Neural cell (in vitro differentiated cells): ENCODE results near the gene RAB11FIP3. TPM values are rescaled to one million over a fixed set of nuclear protein-coding genes. Genes with fewer than 3 reads are reported as not detected.

Experiments used
- H2AFZ ChIP-seq: fragments of 200-600, 300-800 bp; sonication (generic), shearing (Covaris generic); 2 replicates; pipeline ENCODE4 v1.6.0; 2014; ENCODE audit warnings: low read depth, mild to moderate bottlenecking, antibody characterized with exemption, low read length, moderate library complexity
- H3F3A ChIP-seq: fragments of 200-600 bp; shearing (Covaris generic); 2 replicates; pipeline ENCODE4 v1.6.1; 2016; ENCODE audit warnings: mild to moderate bottlenecking, moderate library complexity, mixed read lengths, antibody characterized with exemption, low read length; ENCODE audit not compliant: insufficient read depth, poor library complexity, severe bottlenecking
- H3K27ac ChIP-seq: fragments of 200-600, 300-800 bp; sonication (generic), shearing (Covaris generic); 2 replicates; pipeline ENCODE4 v1.5.1; 2014; ENCODE audit warnings: mild to moderate bottlenecking, low read length, moderate library complexity
- H3K27me3 ChIP-seq: fragments of 300-800, 200-600 bp; sonication (generic), shearing (Covaris generic); 2 replicates; pipeline ENCODE4 v1.6.0; 2014; ENCODE audit warnings: mild to moderate bottlenecking, low read depth, low read length, moderate library complexity; ENCODE audit not compliant: insufficient read depth
- H3K36me3 ChIP-seq: fragments of 300-800, 200-600 bp; sonication (generic), shearing (Covaris generic); 2 replicates; pipeline ENCODE4 v1.5.1; 2014; ENCODE audit warnings: mild to moderate bottlenecking, antibody characterized with exemption, low read length, moderate library complexity; ENCODE audit not compliant: insufficient read depth
- H3K4me2 ChIP-seq: fragments of 300-800, 200-600 bp; sonication (generic), shearing (Covaris generic); 2 replicates; pipeline ENCODE4 v1.6.0; 2014; ENCODE audit warnings: mild to moderate bottlenecking, low read length
- H3K4me3 ChIP-seq: fragments of 300-800, 200-600 bp; sonication (generic), shearing (Covaris generic); 2 replicates; pipeline ENCODE4 v1.5.1; 2014; ENCODE audit warnings: mild to moderate bottlenecking, low read length, moderate library complexity
- H3K79me2 ChIP-seq: fragments of 200-600 bp; shearing (Covaris generic); replicated peaks from 2 replicates; pipeline ENCODE4 v1.6.0; 2014; ENCODE audit warnings: mild to moderate bottlenecking, low read length, moderate library complexity; ENCODE audit not compliant: insufficient read depth
- H3K9ac ChIP-seq: fragments of 300-800, 200-600 bp; sonication (generic), shearing (Covaris generic); 2 replicates; pipeline ENCODE4 v1.6.1; 2016; ENCODE audit warnings: mild to moderate bottlenecking, low read length, mixed read lengths
- H3K9me2 ChIP-seq: fragments of 200-600 bp; shearing (Covaris generic); 2 replicates; pipeline ENCODE4 v1.6.1; 2016; ENCODE audit warnings: mild to moderate bottlenecking, low read length, mixed read lengths; ENCODE audit not compliant: insufficient read depth
- H3K9me3 ChIP-seq: fragments of 200-600, 300-800 bp; sonication (generic), shearing (Covaris generic); 2 replicates; pipeline ENCODE4 v1.6.1; 2016; ENCODE audit warnings: mild to moderate bottlenecking, mixed run types, low read length, moderate library complexity, mixed read lengths
- H4K20me1 ChIP-seq: fragments of 200-600 bp; shearing (Covaris generic); 2 replicates; pipeline ENCODE4 v1.6.1; 2016; ENCODE audit warnings: mild to moderate bottlenecking, mixed run types; ENCODE audit not compliant: insufficient read depth
- EP300 ChIP-seq: fragments of 450-650 bp; conservative IDR thresholded peaks from 2 replicates; pipeline ENCODE4 v1.6.1; 2014; ENCODE audit warnings: antibody characterized with exemption, mild to moderate bottlenecking, moderate library complexity; ENCODE audit not compliant: poor library complexity, severe bottlenecking
- EZH2 ChIP-seq: fragments of 200-600, 300-800 bp; shearing (Covaris generic), sonication (generic); IDR thresholded peaks from 2 replicates; pipeline ENCODE4 v1.6.1; 2014; ENCODE audit warnings: antibody characterized with exemption, low read length, borderline replicate concordance, mild to moderate bottlenecking; ENCODE audit not compliant: insufficient read depth, poor library complexity, severe bottlenecking
- MXI1 ChIP-seq: fragments of 450-650 bp; conservative IDR thresholded peaks from 2 replicates; pipeline ENCODE4 v1.6.1; 2014; ENCODE audit warnings: antibody characterized with exemption, mild to moderate bottlenecking; ENCODE audit not compliant: poor library complexity, severe bottlenecking
- POLR2AphosphoS5 ChIP-seq: IDR thresholded peaks from 2 replicates; pipeline ENCODE4 v1.6.1; 2012
- RAD21 ChIP-seq: fragments of 450-650 bp; conservative IDR thresholded peaks from 2 replicates; pipeline ENCODE4 v1.6.1; 2014; ENCODE audit warnings: antibody characterized with exemption, mild to moderate bottlenecking, moderate library complexity
- SMC3 ChIP-seq: fragments of 450-650 bp; conservative IDR thresholded peaks from 2 replicates; pipeline ENCODE4 v1.6.1; 2014; ENCODE audit warnings: antibody characterized with exemption, mild to moderate bottlenecking, moderate library complexity; ENCODE audit not compliant: poor library complexity
- TAF1 ChIP-seq: IDR thresholded peaks from 2 replicates; pipeline ENCODE4 v1.6.1; 2012; ENCODE audit warnings: low read depth
- polyA plus RNA-seq: library from polyadenylated mRNA; depleted of rRNA; stranded (reverse); fragments of >200 nt; gene quantifications from 2 replicates; pipeline ENCODE4 v1.2.3, GENCODE V29; 2014
- TF ChIP-seq, protein P1 (sequence below): IDR thresholded peaks from 2 replicates; pipeline ENCODE4 v1.6.1; 2012; ENCODE audit warnings: borderline replicate concordance
- TF ChIP-seq, protein P2 (sequence below): fragments of 450-650 bp; IDR thresholded peaks from 2 replicates; pipeline ENCODE4 v1.5.1; 2014; ENCODE audit warnings: antibody characterized with exemption, mild to moderate bottlenecking, moderate library complexity; ENCODE audit not compliant: poor library complexity, severe bottlenecking

Gene RAB11FIP3
- polyA plus RNA-seq, 1 donor from 2014 or later: 55.0 TPM

GRCh38 chr16:546909-547770 lies 121.7 kb downstream of the RAB11FIP3 start:
- Histone ChIP-seq H3K27ac (no peak overlapping the region), H3K27me3 (no peaks in the 10 kb centered on the region), H3F3A (no peaks in the 10 kb centered on the region), H3K4me2 (no peak overlapping the region), H3K9ac (no peak overlapping the region), H3K9me2 (no peaks in the 10 kb centered on the region), H3K4me3 (no peak overlapping the region), H2AFZ (no peak overlapping the region), H3K79me2 (no peaks in the 10 kb centered on the region), H4K20me1 (no peaks in the 10 kb centered on the region), H3K36me3 (no peaks in the 10 kb centered on the region), H3K9me3 (no peaks in the 10 kb centered on the region)
- TF ChIP-seq, protein P1, sequence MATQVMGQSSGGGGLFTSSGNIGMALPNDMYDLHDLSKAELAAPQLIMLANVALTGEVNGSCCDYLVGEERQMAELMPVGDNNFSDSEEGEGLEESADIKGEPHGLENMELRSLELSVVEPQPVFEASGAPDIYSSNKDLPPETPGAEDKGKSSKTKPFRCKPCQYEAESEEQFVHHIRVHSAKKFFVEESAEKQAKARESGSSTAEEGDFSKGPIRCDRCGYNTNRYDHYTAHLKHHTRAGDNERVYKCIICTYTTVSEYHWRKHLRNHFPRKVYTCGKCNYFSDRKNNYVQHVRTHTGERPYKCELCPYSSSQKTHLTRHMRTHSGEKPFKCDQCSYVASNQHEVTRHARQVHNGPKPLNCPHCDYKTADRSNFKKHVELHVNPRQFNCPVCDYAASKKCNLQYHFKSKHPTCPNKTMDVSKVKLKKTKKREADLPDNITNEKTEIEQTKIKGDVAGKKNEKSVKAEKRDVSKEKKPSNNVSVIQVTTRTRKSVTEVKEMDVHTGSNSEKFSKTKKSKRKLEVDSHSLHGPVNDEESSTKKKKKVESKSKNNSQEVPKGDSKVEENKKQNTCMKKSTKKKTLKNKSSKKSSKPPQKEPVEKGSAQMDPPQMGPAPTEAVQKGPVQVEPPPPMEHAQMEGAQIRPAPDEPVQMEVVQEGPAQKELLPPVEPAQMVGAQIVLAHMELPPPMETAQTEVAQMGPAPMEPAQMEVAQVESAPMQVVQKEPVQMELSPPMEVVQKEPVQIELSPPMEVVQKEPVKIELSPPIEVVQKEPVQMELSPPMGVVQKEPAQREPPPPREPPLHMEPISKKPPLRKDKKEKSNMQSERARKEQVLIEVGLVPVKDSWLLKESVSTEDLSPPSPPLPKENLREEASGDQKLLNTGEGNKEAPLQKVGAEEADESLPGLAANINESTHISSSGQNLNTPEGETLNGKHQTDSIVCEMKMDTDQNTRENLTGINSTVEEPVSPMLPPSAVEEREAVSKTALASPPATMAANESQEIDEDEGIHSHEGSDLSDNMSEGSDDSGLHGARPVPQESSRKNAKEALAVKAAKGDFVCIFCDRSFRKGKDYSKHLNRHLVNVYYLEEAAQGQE: no peak
- no peak for TF ChIP-seq EZH2
- no peak for TF ChIP-seq EP300
- no peak for TF ChIP-seq MXI1
- TF ChIP-seq, protein P2, sequence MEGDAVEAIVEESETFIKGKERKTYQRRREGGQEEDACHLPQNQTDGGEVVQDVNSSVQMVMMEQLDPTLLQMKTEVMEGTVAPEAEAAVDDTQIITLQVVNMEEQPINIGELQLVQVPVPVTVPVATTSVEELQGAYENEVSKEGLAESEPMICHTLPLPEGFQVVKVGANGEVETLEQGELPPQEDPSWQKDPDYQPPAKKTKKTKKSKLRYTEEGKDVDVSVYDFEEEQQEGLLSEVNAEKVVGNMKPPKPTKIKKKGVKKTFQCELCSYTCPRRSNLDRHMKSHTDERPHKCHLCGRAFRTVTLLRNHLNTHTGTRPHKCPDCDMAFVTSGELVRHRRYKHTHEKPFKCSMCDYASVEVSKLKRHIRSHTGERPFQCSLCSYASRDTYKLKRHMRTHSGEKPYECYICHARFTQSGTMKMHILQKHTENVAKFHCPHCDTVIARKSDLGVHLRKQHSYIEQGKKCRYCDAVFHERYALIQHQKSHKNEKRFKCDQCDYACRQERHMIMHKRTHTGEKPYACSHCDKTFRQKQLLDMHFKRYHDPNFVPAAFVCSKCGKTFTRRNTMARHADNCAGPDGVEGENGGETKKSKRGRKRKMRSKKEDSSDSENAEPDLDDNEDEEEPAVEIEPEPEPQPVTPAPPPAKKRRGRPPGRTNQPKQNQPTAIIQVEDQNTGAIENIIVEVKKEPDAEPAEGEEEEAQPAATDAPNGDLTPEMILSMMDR: no peak
- TF ChIP-seq RAD21: no peak
- TF ChIP-seq POLR2AphosphoS5: no peak
- no peak for TF ChIP-seq TAF1
- TF ChIP-seq SMC3: no peak

DNA sequence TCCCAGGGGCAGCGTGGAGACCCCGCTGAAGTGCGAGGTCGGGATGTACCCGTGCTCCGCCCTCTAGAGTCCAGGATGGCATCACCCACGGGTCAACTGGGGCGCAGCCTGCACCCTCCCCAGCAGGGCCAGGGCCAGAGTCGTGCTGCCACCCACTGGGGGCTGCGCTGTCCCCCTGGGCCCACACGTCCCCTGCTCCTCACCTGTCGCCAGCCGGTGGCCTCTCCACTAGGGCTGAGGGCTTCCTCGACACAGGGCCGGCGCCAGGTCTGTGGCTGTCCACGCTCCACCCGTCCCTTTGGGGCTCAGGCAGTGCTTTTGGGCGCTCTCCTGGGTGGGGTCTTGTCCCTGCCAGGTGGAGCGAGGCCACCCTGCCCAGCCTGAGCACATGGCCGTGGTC lies 123.1 kb downstream of the RAB11FIP3 start:
- no peak overlapping the region for H3K9ac ChIP-seq
- no peaks in the 10 kb centered on the region for H3K9me3 ChIP-seq
- no peaks in the 10 kb centered on the region for H3K27me3 ChIP-seq
- no peak overlapping the region for H3K4me3 ChIP-seq
- no peaks in the 10 kb centered on the region for H3K9me2 ChIP-seq
- no peaks in the 10 kb centered on the region for H3K36me3 ChIP-seq
- TF ChIP-seq MXI1: no peak
- no peak for TF ChIP-seq TAF1
- TF ChIP-seq POLR2AphosphoS5: no peak
- TF ChIP-seq, protein P1: no peak
- no peak for TF ChIP-seq RAD21
- TF ChIP-seq EZH2: no peak
- no peak for TF ChIP-seq EP300
- TF ChIP-seq, protein P2: no peak
- H3K4me2 ChIP-seq: no peak overlapping the region
- H3K27ac ChIP-seq: no peak overlapping the region
- H2AFZ ChIP-seq: no peak overlapping the region
- H3F3A ChIP-seq: no peaks in the 10 kb centered on the region
- no peaks in the 10 kb centered on the region for H4K20me1 ChIP-seq
- no peaks in the 10 kb centered on the region for H3K79me2 ChIP-seq
